H9 (cell line): Measurements from ENCODE around the gene NPAS3. TPM values are rescaled to one million over a fixed set of nuclear protein-coding genes. Genes with fewer than 3 reads are reported as not detected.

Source experiments
- DNase-seq: peaks from one replicate; pipeline ENCODE4 v3.0.0-alpha.2; 2017
- H2AFZ ChIP-seq: one replicate; pipeline ENCODE4 v1.6.1; 2013; ENCODE audit warnings: mild to moderate bottlenecking, low read length, control low read depth, moderate library complexity
- H2AK5ac ChIP-seq: 2 replicates; pipeline ENCODE4 v1.6.1; 2013; ENCODE audit warnings: low read length, control low read depth, mixed read lengths; ENCODE audit not compliant: insufficient read length
- H2BK120ac ChIP-seq: one replicate; pipeline ENCODE4 v1.6.1; 2013; ENCODE audit warnings: low read depth, mild to moderate bottlenecking, low read length, control low read depth, inconsistent platforms; ENCODE audit not compliant: poor library complexity, severe bottlenecking
- H2BK12ac ChIP-seq: 2 replicates; pipeline ENCODE4 v1.6.1; 2013; ENCODE audit warnings: low read length, control low read depth, mixed read lengths, low read depth; ENCODE audit not compliant: insufficient read length
- H2BK15ac ChIP-seq: 2 replicates; pipeline ENCODE4 v1.6.1; 2013; ENCODE audit warnings: low read depth, low read length, control low read depth
- H2BK20ac ChIP-seq: one replicate; pipeline ENCODE4 v1.6.1; 2013; ENCODE audit warnings: low read depth, mild to moderate bottlenecking, low read length, control low read depth, inconsistent platforms; ENCODE audit not compliant: poor library complexity, severe bottlenecking
- H2BK5ac ChIP-seq: 2 replicates; pipeline ENCODE4 v1.6.1; 2013; ENCODE audit warnings: low read length, control low read depth, mixed read lengths; ENCODE audit not compliant: insufficient read length
- H3K14ac ChIP-seq: 2 replicates; pipeline ENCODE4 v1.6.1; 2013; ENCODE audit warnings: low read length, control low read depth; ENCODE audit not compliant: insufficient read depth
- H3K18ac ChIP-seq: 2 replicates; pipeline ENCODE4 v1.6.1; 2013; ENCODE audit warnings: low read depth, mild to moderate bottlenecking, mixed read lengths, low read length, control low read depth; ENCODE audit not compliant: insufficient read length
- H3K23ac ChIP-seq: 2 replicates; pipeline ENCODE4 v1.6.1; 2013; ENCODE audit warnings: low read length, control low read depth, mixed read lengths, low read depth; ENCODE audit not compliant: insufficient read length
- H3K23me2 ChIP-seq: 2 replicates; pipeline ENCODE4 v1.6.1; 2013; ENCODE audit warnings: low read depth, mild to moderate bottlenecking, mixed read lengths, low read length, control low read depth; ENCODE audit not compliant: insufficient read length, poor library complexity, severe bottlenecking
- H3K27ac ChIP-seq: 2 replicates; pipeline ENCODE4 v1.5.1; 2013; ENCODE audit warnings: low read length, control low read depth, mixed read lengths, low read depth; ENCODE audit not compliant: insufficient read length
- H3K27me3 ChIP-seq: 2 replicates; pipeline ENCODE4 v1.6.1; 2013; ENCODE audit warnings: low read length, control low read depth, inconsistent platforms; ENCODE audit not compliant: insufficient read depth
- H3K4ac ChIP-seq: 2 replicates; pipeline ENCODE4 v1.6.1; 2013; ENCODE audit warnings: low read depth, mild to moderate bottlenecking, control low read depth, inconsistent platforms, low read length, moderate library complexity
- H3K4me1 ChIP-seq: 2 replicates; pipeline ENCODE4 v1.6.1; 2013; ENCODE audit warnings: low read length, control low read depth, inconsistent platforms; ENCODE audit not compliant: insufficient read depth
- H3K4me2 ChIP-seq: 2 replicates; pipeline ENCODE4 v1.6.1; 2013; ENCODE audit warnings: low read length, control low read depth, mixed read lengths; ENCODE audit not compliant: insufficient read length, insufficient read depth
- H3K56ac ChIP-seq: 2 replicates; pipeline ENCODE4 v1.6.1; 2013; ENCODE audit warnings: low read depth, mild to moderate bottlenecking, mixed read lengths, low read length, control low read depth; ENCODE audit not compliant: insufficient read length
- H3K79me1 ChIP-seq: 2 replicates; pipeline ENCODE4 v1.6.1; 2013; ENCODE audit warnings: low read depth, mild to moderate bottlenecking, moderate library complexity, low read length, control low read depth, inconsistent platforms; ENCODE audit not compliant: insufficient read depth, poor library complexity, severe bottlenecking
- H3K79me2 ChIP-seq: 2 replicates; pipeline ENCODE4 v1.6.1; 2013; ENCODE audit warnings: low read length, control low read depth, inconsistent platforms; ENCODE audit not compliant: insufficient read depth
- H3K9ac ChIP-seq: 2 replicates; pipeline ENCODE4 v1.6.1; 2013; ENCODE audit warnings: low read length, control low read depth, mixed read lengths; ENCODE audit not compliant: insufficient read length; ENCODE audit errors: extremely low read depth
- H3K9me3 ChIP-seq: one replicate; pipeline ENCODE4 v1.6.1; 2013; ENCODE audit warnings: low read depth, low read length, inconsistent platforms; ENCODE audit not compliant: control insufficient read depth
- H3T11ph ChIP-seq: one replicate; pipeline ENCODE4 v1.6.1; 2013; ENCODE audit warnings: mild to moderate bottlenecking, low read length, control low read depth, inconsistent platforms
- H4K20me1 ChIP-seq: one replicate; pipeline ENCODE4 v1.6.1; 2013; ENCODE audit not compliant: control insufficient read depth, insufficient read length, insufficient read depth
- H4K5ac ChIP-seq: 2 replicates; pipeline ENCODE4 v1.6.1; 2013; ENCODE audit warnings: low read depth, mild to moderate bottlenecking, mixed read lengths, low read length, control low read depth; ENCODE audit not compliant: insufficient read length
- H4K8ac ChIP-seq: replicated peaks from 2 replicates; pipeline ENCODE4 v1.6.1; 2013; ENCODE audit warnings: low read length, control low read depth, mixed read lengths, low read depth; ENCODE audit not compliant: insufficient read length
- H4K91ac ChIP-seq: 2 replicates; pipeline ENCODE4 v1.6.1; 2013; ENCODE audit warnings: low read depth, mild to moderate bottlenecking, moderate library complexity, mixed read lengths, low read length, control low read depth; ENCODE audit not compliant: insufficient read length
- H3K27ac Mint-ChIP-seq, 3 experiments: 2 replicates in 2 of 3; 3 replicates in 1 of 3; pipeline ENCODE4 v1.8.0; 2020 to 2021; ENCODE audit warnings: mixed read lengths in 3 of 3, mild to moderate bottlenecking in 1 of 3, moderate library complexity in 1 of 3
- H3K27me3 Mint-ChIP-seq: 2 replicates; pipeline ENCODE4 v1.8.0; 2021; ENCODE audit warnings: low read depth, mild to moderate bottlenecking, moderate library complexity, mixed read lengths
- H3K36me3 Mint-ChIP-seq, 3 experiments: 2 replicates in 2 of 3; 3 replicates in 1 of 3; pipeline ENCODE4 v1.8.0; 2020 to 2021; ENCODE audit warnings: low read depth in 3 of 3, mixed read lengths in 3 of 3; ENCODE audit not compliant: insufficient read depth in 1 of 3
- H3K4me1 Mint-ChIP-seq, 2 experiments: 2 replicates each; pipeline ENCODE4 v1.8.0; 2020; ENCODE audit warnings: mixed read lengths in 2 of 2
- H3K4me3 Mint-ChIP-seq, 2 experiments: 2 replicates in 1 of 2; 3 replicates in 1 of 2; pipeline ENCODE4 v1.8.0; 2020 to 2021; ENCODE audit warnings: mild to moderate bottlenecking in 2 of 2, mixed read lengths in 2 of 2, moderate library complexity in 1 of 2
- H3K9me3 Mint-ChIP-seq, 2 experiments: 2 replicates in 1 of 2; 3 replicates in 1 of 2; pipeline ENCODE4 v1.8.0; 2020; ENCODE audit warnings: mild to moderate bottlenecking in 2 of 2, mixed read lengths in 2 of 2, moderate library complexity in 1 of 2
- CTCF ChIP-seq: fragments of 200-600 bp; sonication (generic); conservative IDR thresholded peaks from 3 replicates; pipeline ENCODE4 v1.8.0; 2021; ENCODE audit warnings: antibody characterized with exemption, mild to moderate bottlenecking
- WGBS: extraction: QIAGEN DNeasy Blood & Tissue Kit; methylation state at CpG from one replicate; pipeline ENCODE4 v1.1.7; 2013; ENCODE audit warnings: missing lambda C conversion rate, low lambda C conversion rate, mixed read lengths; ENCODE audit not compliant: insufficient read length; ENCODE audit errors: extremely low coverage; 5-methylcytosine and 5-hydroxymethylcytosine counted together
- total RNA-seq: library from RNA; stranded (reverse); gene quantifications from 2 replicates; pipeline ENCODE4 v1.2.1, GENCODE V29; 2021

Gene NPAS3
- total RNA-seq, 1 experiment from 2014 or later, result 0.17 TPM

GRCh38 chr14:33469898-33470297 lies 531.2 kb downstream of the NPAS3 start:
- TF ChIP-seq CTCF, result no peak
- no peak overlapping the region for H3K4ac ChIP-seq
- no peak overlapping the region for H3K23ac ChIP-seq
- DNase-seq, result no peak
- H3K9ac ChIP-seq, result no peak overlapping the region
- H3K14ac ChIP-seq, result no peak overlapping the region
- H3K79me1 ChIP-seq, result no peaks in the 10 kb centered on the region
- no peaks in the 10 kb centered on the region for H3K23me2 ChIP-seq
- H2AK5ac ChIP-seq, result no peak overlapping the region
- H2AFZ ChIP-seq, result no peak overlapping the region
- no peak overlapping the region for H3K27ac ChIP-seq
- WGBS, result no CpG with 5 or more reads among the region's 1 CpG
- H3K4me3 Mint-ChIP-seq, result no peak overlapping the region
- no peak overlapping the region for H4K91ac ChIP-seq
- H3T11ph ChIP-seq, result no peak overlapping the region
- H3K4me2 ChIP-seq, result no peak overlapping the region
- peaks cover 8 to 14% of the 10 kb centered on the region in 2 experiments for H3K4me1 Mint-ChIP-seq
- H2BK20ac ChIP-seq, result no peak overlapping the region
- H3K36me3 Mint-ChIP-seq, result peaks cover 0 to 4% (median 0%) of the 10 kb centered on the region in 3 experiments; a peak in 3 of 7 replicates
- H3K56ac ChIP-seq, result no peak overlapping the region
- H3K18ac ChIP-seq, result no peak overlapping the region
- H3K9me3 ChIP-seq, result no peaks in the 10 kb centered on the region
- no peak overlapping the region for H2BK5ac ChIP-seq
- no peaks in the 10 kb centered on the region for H3K79me2 ChIP-seq
- H3K27ac Mint-ChIP-seq, result no peak overlapping the region
- H2BK12ac ChIP-seq, result no peak overlapping the region
- H4K8ac ChIP-seq, result no peak overlapping the region
- H4K5ac ChIP-seq, result no peak overlapping the region
- H2BK15ac ChIP-seq, result no peak overlapping the region
- no peaks in the 10 kb centered on the region for H3K4me1 ChIP-seq
- no peaks in the 10 kb centered on the region for H4K20me1 ChIP-seq
- H3K27me3 Mint-ChIP-seq, result no peaks in the 10 kb centered on the region; the same call in 1 of the 2 replicates
- H3K9me3 Mint-ChIP-seq, result no peaks in the 10 kb centered on the region
- no peaks in the 10 kb centered on the region for H3K27me3 ChIP-seq
- no peak overlapping the region for H2BK120ac ChIP-seq
